NCI-H1105 treated with DMSO at 0.1 percent for 48 hours (cell line): ENCODE results near the gene GKN2.
"Not testable (repeated sequence)": the region's sequence is repeated elsewhere in the genome, so short reads cannot be mapped to it uniquely, and the experiment has no call there.

ENCODE experiments used
- DNase-seq: peaks from one replicate; lab custom pipeline; 2025; lab: John Stamatoyannopoulos, UW

Gene GKN2

DNA sequence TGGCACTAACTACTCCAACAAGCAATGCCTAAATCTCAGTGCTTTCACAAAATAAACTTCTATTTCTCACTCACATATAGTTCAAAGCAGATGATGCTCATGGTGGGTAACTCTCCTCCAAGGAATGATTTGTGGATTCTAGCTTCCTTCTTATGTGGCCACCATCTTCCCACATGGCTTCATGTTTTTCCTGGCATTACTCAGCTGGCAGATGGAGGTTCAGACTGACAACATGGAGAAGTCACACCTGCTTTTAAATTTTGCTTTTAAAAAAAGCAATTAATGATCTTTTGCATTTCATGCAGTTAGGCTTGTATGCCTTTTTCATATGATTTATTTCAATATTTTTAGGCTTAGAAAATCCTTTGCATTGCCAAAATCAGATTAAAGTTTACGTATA, 6.3 kb upstream of the GKN2 start:
- DNase-seq = no peak

DNA sequence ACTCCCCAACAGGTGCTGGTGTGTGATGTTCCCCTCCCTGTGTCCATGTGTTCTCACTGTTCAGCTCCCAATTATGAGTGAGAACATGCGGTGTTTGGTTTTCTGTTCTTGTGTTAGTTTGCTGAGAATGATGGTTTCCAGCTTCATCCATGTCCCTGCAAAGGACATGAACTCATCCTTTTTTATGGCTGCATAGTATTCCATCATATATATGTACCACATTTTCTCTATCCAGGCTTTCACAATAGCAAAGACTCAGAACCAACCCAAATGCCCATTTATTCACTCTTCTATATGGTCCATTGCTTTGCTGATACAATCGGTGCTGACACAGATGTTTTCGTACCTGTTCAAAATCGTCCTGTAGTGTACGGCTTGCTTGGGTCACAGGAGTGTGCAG, 2.7 kb upstream of the GKN2 start:
- not testable (repeated sequence) for DNase-seq

DNA sequence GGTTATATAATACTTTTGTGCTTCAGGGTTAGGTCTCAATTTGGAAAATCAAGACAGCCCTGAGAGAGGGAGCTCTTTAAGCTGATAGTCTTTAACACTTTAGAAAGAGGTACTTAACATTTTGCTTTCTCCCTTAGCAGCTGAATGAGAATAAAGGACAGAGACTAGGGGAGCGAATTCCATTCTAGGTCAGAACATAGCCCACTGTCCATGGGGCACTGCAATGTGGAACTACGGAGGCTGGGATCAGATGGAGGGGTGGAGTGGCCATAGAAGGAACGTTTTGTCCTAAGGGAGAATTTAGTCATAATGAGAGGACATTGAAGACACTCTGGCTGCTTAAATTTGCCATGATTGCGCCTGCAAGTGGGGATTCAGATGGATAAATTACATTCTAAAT, 794 bp downstream of the GKN2 start:
- DNase-seq = no peak

DNA sequence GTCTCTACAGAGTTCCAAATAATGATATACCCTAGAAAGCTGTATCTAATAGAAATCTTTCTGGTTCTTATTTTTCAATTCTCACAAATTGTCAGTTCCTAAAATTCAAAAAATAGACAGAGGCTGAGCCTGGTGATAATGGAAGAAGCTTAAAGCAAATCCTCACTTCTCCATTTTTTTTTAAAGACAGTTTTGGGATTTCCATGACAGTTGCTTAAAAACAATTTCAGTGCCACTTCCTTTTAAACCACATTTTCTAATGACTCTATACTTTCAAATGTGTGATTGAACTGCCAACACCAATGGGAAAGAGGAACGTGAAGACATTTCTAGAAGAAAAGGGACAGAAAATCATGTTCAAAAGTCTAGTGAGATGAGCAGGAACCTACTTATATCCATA, 4.0 kb downstream of the GKN2 start:
- no peak for DNase-seq

DNA sequence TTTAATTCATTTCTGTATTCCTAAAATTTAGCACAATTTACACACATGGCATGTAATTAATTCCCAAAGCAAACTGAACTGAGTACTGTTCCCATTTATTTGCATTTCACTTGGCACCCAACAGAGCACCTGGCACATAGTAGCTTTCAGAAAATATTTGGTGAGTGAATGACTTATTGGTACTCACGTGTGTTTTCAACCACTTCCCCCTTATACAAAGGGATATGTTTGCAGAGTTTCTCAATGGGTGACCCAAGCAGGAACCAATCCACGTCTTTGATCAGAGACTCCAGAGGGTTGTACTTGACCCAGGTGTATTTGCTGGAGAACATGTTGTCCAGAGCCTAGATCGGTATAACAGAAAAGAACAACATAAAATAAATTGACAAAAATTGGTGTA, 6.6 kb downstream of the GKN2 start:
- DNase-seq = no peak

DNA sequence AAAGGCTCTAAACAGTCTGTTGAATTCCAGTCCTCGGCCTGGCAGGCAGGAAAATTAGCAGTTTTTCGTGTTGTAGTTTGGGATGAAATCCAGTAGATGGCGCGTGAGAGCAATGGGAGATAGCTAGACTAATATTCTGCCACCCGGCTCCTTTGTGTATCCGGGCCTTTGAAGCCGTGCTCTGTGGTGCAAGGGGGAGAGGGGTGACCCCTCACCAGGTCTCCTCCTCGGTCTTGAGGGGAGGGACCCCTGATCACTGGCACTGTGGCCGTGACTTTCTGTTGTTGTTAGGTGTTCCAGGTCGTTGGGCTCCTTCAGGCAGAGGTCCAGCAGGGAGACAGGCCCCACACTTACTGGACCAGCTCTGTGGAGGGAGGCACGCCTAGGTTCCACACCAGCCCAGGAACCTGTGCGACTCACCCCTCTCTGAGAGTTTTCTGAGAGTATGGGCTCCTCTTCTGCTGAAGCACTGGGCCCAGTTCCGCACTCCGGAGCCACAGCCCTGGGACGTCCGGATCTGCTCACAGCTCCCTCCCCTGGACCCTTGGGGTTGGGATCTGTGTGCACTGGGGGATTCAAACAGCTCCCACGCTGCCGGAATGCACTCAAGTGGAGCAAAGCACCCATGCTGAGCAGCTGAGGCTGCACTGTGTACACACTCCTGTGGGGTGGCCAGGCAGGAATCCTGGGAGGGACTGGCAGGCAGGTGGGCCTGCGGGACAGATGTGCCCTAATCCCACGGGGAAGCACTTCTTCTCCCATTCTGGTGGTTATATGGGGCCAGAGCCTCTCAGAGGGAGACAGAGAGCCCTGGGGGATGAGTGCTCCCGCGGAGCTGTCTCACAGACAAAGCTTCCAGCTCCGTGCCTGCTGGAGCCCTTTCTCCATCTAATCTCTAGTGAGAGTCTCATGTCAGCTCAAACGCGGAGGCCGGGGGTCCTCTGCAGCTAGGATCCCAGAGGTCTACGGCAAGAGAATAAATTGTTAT, 8.8 kb downstream of the GKN2 start:
- peak; percentile 65 for DNase-seq

DNA sequence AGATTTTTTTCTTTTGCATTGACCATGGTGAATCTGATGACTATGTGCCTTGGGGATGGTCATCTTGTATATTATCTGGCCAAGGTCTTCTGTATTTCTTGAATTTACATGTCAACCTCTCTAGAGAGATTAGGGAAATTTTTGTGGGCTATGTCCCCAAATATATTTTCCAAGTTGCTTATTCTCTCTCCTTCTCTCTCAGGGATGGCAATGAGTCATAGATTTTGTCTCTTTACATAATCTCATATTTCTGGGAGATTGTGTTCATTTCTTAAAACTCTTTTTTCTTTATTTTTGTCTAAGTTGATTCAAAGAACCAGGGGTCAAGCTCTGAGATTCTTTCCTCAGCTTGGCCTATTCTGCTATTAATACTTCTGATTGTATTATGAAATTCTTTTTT, 9.9 kb downstream of the GKN2 start:
- DNase-seq = no peak

DNA sequence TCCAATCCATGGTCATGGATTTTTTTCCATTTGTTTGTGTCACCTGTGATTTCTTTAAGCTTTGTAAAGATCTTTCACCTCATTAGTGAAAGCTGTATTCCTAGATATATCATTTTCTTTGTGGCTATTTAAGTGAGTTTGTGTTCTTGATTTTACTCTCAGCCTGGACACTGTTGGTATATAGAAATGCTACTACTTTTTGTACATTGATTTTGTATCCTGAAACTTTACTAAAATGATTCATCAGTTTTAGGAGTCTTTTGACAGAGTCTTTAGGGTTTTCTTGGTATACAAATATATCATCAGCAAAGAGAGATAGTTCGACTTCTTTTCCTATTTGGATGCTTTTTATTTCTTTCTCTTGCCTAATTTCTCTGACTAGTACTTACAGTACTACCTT, 12.3 kb downstream of the GKN2 start:
- DNase-seq = no peak

DNA sequence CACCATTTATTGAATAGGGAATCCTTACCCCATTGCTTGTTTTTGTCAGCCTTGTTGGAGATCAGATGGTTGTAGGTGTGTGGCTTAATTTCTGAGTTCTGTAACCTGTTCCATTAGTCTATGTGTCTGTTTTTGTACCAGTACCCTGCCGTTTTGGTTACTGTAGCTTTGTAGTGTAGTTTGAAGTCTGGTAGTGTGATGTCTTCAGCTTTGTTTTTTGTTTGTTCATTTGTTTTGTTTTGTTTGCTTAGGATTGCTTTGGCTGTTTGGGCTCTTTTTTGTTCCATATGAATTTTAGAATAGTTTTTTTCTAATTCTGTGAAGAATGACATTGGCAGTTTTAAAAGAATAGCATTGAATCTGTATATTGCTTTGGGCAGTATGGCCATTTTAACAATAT, 12.7 kb downstream of the GKN2 start:
- no peak for DNase-seq

DNA sequence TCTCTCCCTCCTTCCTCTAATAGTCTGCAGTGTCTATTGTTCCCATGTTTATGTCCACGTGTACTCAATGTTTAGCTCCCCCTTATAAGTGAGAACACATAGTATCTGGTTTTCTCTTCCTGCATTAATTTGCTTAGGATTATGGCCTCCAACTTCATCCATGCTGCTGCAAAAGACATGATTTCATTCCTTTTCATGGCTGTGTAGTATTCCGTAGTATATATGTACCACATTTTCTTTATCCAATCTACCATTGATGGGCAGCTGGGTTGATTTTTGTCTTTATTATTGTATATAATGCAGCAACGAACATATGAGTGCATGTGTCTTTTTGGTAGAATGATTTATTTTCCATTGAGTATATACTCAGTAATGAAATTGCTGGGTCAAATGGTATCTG, 13.8 kb downstream of the GKN2 start:
- DNase-seq = no peak

DNA sequence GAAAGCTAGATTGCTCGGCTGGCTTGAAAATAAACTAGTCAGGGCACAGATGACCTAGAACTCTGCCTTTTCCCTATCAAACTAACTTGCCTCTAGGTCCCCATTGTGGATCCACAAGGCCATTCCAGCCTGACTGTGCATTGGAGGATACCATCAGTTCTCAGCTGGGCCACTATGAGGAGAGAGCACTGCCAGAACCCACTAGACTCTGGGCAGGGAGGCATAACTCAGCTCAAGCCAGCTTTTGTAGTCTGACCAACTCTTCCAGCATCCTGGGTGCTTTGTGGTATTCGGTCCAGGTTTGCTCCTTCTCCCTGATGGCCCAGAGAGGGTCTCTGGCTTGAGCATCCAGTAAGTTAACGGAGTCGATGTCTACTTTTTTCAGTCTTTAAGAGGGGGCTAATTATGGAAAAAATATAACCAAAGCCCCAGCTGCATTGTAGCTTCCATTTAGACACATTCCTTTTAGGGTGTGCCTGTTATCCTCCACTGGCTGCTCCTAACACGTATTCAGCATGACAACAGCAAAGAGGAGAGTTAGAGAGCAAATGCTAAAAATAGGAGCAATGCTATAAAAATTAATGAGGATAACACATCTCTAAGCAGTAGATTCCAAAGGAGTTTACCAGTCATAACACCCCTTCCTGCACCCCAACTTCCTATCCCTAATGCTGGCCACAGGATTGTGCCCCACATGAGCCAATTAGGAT, 15.2 kb downstream of the GKN2 start:
- no peak for DNase-seq

DNA sequence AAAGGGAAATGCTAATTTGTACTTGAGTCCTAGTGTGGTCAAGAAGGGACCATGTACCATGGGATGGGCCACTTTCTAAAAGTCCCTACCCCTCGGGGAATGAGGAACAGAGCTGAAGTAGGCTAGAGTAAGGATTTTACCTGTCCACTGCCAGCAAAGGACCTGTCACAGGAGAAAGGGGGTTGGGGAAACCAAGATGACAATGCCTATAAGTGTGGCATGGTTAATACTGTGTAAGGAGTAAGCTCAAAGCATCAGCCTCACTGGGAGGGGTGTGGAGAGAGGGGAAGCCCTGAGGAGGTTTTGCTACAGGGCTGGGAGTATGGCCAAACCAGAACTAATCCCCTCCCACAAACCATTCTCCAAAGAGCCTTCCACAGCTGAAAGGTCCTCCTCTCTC, 15.8 kb downstream of the GKN2 start:
- no peak for DNase-seq

DNA sequence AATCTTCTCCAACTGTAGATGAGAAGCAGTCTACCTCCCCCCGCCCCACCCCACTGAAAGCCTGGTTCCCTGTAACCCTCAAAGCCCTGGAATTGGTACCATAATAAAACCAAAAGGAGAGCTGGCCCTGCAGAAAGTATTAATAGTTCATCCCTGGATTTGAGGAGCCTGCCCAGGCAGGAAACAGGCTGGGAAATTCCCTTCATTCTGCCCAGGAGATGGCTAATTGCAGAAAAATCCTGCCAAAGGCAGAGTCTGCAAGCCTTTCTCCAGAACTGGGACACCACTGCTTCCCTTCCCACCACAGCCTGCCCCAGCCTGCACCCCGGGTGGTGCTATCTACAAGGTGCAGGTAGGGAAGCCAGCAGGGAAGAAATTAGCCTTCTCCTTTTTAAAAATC, 16.3 kb downstream of the GKN2 start:
- no peak for DNase-seq

DNA sequence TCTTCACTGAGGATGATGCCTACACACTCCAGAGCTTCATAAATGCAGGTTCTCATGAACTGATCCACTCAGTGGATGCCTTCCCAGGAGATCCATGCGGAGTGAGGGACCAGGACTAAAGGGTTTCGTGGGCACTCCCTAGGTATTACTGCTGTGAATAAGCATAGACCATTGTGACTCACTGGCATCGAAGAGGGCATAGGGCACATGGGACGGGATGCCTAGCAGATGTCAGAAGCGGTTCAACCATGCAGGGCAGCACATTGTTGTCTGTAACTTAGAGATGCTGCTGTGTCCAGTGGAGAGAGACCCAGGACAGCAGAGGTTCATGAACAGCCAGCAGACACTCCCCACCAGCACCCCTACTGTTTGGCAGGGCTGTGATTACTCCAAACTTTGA, 17.2 kb downstream of the GKN2 start:
- DNase-seq = no peak

DNA sequence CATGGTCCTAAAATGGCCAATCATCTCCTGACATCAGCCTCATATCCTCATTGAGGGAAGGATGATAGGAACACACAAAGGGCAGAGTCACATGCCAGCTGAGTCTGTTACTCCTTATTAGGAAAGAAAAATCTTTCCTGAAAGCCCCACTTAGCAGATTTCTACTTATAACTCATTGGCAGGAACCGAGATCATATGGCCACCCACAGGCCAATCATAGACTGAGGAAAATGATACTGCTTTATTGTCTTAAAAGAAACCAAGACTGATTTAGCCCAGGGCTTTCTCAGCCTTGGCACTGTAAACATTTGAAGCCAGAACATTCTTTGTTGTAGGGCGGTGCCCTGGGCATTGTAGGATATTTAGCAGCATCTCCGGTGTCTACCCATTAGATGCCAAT, 18.7 kb downstream of the GKN2 start:
- DNase-seq = no peak

DNA sequence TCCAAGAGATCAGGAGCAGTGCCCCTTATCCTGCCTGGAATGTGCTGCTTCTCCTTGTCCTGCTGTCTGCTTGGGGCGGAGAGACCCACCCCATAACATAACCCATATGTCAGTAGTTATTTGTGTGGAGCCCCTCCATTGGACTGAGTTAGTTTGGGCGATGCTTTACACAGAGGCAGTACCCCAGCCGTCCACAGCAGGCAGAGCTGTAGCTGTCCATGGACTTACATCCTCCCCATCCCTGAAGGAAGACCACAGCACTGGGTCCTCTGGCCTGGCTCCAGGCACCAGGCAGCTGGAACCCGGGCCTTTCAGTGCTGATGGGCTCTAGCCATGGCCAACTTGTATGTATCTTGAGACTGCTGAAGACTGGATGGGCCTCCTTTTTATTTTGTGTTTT, 20.3 kb downstream of the GKN2 start:
- DNase-seq = no peak

DNA sequence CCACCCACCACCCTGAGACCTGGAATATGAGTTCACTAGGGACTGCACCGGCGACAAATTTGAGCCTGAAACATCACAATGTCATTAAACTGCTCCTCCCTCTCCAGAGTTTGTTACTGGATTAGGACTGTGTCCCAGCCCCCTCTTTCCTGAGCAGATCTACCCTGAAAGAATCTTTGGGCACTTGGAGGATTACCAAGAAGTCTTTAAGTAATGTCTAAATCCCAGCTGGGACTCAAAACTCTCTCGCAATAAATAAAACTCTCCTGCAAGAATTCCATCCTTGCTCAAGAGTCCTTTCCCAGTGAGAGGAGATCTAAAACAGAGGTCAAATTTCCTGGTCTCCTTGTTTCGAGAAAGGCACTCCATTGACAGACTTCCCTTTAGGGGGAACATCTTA, 20.9 kb downstream of the GKN2 start:
- no peak for DNase-seq

DNA sequence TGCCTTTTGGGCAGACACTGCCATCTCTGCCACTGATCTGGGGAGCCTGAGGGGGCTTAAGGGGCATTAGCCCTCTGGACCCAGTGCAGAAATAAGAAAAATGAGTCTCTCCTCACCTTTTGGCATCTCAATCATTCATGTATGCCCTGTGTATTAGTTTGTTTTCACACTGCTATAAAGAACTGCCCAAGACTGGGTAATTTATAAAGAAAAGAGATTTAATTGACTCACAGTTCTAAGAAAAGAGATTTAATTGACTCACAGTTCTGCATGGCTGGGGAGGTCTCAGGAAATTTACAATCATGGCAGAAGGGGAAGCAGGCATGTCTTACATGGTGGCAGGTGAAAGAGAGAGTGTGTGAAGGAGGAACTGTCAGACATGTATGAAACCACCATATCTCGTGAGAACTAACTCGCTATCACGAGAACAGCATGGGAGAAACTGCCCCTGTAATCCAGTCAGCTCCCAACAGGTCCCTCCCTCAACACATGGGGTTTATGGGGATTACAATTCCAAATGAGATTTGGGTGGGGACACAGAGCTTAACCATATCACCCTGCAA, 21.5 kb downstream of the GKN2 start:
- DNase-seq = no peak

DNA sequence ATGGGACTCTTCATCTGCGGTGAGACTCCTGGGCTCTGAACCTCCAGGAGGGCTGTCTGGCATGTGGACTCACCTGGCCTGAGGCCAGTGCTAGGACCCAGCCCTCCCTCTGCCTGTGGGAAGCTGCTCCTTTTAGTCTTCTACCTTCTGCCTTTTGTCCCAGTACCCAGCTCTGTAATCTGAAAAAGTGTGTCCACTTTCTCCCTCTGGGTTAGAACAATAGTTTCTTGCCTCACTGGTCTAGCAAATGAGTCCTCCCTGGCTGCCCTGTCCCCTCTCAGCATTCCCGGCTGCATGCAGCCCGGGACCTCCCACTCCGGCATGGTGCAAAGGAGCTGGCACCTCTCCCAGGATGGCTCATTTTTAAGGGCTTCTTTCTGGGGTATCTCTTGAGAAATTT, 25.9 kb downstream of the GKN2 start:
- no peak for DNase-seq

DNA sequence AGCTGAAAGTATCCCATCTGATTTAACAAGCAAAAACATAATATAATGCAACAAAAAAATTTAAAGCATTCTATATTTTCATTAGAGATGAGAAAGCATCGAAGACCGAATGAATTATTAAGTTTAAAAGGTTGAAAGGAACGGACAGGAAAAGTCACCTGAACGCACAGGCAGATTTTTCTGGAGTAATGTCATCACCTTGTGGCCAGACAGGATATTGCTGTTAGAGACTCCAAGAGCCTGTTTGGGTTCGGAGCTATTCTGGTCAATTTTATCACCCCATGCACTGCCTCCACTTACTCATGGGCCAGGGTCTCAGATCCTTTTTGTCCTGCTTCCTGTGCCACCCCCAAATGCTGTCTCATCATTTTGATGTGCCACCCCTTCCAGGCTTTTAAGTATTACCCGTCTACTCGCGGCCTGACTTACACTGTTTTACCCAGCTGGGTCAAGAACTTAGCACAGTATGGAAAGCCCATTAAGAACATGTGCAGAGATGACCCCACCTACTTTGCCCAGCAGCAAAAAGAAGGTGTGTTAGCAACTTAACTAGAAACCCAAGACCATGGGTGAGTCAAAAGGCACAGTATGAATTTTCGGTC, 27.3 kb downstream of the GKN2 start:
- DNase-seq = peak; percentile 40

DNA sequence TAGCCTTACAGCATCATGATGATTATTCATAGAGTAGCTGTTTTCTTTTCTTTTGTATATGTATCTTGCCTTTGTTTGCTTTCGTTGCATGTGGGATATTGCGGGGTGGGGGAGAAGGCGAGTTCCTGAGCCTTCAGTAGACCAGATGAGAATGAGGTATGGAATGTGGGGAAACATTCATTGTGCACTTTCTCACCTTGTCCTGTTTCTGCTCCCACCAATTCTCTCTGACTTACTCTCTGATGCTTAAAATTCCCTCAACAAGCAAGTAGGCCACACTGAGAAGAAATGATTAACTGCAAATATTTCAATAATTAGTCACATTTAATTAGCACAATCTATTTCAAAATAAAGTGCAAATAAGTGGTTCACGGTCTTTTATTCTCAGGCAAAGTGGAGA, 31.0 kb downstream of the GKN2 start:
- no peak for DNase-seq

DNA sequence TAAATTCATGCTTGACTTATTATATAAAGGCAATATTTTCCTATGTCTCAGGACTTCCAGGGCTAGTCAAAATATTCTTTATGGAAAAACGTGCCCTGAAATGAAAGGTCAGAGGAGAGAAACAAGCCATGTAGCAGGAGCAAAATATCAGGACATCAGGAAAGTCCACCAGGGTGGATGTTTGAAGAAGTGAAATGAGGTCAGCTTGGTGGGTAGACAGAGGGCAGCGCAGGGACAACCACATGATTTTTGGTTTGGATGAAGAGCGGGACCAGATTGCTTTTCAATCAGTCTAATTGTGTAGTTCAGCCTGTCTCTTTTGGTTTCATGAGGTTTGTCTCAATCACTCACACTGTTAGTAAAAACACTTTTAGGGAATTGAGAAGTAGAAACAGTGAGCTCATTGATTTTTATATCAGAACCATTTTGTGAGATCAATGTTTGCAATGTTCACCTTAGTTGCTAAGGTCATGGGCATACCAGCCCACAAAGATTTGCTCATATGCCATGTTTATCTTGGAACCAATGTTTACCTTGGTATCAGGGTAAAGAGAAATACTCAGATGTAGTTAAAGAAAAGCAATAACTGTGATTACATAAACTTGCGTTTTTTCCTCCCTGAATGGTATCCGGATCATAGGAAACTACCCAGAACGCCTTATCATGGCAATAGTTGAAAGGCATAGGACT, 32.1 kb downstream of the GKN2 start:
- no peak for DNase-seq
